DMS114 treated with DMSO at 0.1 percent for 48 hours (cell line): ENCODE results near the gene TRIO.

ENCODE experiments used
- DNase-seq: peaks from one replicate; lab custom pipeline; 2025; ENCODE audit not compliant: unreplicated experiment; lab: John Stamatoyannopoulos, UW

TRIO gene

DNA sequence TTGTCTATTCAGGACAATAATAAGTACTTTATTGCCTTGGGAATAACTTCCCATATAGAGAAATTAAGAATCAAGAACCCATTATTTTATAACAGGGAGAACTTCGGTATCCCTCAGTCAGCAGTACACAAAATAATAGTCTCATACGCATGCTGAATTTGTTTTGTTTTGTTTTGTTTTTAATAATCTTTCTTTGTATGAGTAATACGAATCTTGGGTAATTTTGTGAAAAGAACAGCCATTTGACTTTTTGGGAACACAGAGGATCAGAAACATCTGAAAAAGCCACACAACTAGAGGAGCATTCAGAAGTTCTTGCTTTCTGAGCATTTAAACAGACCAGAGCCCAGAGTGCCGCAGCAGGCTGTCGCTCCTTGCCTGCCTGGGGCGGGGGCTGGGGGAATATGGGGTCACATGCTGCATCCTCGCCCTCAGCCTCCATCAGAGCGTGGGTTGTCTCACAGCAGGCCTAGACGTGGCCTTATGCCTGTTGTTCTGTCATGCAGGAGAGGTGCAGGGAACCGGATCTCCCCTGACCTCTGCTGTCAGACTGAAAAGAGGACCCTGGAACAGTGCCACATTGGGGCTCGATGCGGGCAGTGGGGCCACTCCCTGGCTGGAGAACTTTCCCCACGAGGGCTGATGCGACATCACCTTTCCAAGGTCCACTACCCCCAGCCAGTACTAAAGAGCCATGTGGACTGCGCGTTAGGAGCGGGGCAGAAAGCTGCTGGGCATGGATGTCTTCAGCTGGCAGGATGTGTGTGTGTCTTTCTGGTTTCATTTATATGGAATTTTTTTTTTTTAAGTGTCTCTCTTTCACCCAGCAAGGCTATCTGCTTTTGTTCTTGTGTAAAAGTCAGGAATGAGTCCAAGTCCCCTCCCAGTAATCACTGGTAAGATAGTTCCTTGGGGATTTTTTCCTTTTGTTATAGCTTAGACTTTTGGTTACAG is 305.1 kb downstream of the TRIO start:
- no peak for DNase-seq

DNA sequence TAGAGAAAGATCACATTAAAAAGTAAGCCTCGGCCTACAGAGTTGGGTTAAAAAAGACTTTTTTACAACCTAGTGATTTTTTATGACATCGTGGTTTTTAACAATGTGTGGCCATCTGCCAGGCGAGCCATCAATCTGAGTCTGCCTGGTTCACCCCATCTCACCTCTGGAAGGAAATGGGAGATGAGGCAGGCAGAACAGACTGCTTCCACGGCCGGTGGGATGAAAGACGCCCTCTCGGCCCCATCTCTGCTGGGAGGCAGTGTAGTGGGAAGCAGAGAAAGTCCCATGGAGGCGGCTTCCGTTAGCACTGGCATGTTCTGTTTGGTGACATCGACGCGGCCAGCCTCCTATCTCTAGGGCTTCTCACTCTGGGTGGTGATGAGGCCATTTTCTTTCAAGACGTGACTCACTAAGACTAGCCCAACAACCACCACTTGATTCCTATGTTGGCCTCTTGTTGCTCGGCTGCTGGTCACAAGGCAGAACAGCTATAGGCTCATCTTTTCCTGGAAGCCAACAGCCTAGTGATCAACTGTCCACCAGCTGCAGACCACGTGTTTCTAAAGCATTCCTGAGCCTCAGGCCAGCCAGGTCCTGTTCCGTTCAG is 306.0 kb downstream of the TRIO start:
- DNase-seq, result no peak

DNA sequence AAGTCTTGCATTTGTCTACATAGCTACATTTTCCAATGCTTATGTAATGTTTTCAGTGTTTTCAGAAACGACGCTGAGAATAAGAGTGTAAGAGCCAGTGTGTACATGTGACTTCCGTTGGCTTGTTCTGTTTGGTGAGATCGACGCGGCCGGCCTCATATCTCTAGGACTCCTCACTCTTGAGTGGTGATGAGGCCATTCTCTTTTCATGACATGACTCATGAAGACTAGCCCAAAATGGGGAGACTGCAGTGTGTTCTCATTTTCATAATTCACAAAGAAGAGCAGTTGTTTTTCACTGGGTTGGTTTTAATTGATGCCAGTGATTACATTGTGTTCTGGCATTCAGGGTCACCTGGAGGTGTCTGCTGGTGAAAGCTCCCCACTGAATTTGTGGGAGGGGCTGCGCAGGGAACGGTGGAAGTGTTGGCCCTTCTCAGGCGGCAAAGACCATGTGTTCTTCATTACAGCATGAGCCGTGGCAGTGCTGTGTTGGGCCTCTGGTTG is 306.9 kb downstream of the TRIO start:
- no peak for DNase-seq

DNA sequence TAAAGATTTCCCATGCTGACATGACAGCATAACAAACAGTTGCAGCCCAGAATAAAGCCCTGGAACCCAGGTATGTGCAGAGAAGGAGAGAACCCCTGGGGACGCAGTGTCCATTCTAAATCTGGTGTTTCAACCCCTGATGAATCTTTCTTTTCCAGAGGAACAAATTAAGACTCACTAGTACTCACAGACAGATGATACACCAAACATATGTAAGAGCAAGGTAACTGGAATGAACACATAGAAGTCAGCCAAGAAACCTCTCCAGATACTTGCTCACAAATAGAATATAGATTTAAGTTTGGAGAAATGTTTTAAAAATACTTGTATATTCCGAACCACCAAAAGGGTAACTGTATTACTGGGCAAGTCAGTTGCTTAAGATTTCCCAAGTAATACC is 307.6 kb downstream of the TRIO start:
- no peak for DNase-seq

DNA sequence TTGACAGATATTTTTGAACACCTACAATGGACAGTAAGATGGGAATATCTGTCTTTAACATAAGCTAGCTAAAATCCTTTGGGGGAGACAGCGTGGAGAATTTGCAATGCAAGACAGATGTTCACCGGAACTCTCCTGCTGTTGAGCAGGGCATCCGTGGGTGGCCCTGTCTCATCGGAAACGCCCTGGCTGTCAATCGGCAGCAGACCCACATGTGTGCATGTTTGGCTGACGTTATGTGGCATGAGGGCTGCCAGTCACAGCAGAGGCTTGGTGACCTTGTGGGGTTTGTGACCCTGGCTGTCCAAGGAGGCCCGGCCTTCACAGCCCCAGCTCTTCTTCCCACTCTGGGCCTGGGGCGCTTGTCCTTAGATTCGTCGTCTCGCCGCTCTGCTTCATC is 308.7 kb downstream of the TRIO start:
- no peak for DNase-seq

DNA sequence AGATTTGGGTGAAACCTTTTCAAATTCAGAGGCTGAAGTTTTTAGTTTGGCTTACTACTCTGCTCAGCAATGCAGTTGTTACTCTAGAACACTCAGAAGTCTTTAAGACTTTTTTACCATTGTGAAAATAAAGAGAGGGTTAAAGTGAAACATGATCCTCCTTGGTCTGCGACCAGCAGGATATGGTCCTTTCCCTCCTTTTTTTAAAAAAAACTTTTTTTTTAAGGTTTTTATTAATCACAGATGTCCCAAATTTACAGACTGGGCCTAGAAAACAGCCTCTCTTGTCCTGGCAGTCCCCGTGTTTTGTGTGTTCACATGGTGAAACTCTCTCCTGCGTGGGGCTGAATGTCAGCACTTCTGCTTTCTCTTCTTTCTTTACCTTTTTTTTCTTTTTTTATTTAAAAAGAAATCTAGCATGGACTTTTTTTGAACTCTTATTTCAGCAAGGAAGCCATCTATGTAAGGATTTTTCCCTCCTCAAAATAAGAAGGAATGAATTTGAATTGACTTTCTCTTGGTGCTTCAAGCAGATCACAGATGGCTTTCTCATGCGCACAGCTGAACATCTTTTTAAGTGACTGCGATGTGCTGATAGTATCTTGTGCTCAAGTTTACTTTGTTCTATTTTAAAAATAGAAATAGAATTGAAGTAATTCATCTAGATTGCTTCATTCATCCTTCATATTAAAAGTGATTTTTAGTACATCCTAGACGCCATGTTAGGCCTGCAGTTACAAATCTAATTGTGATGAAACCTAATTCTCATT is 309.7 kb downstream of the TRIO start:
- no peak for DNase-seq

DNA sequence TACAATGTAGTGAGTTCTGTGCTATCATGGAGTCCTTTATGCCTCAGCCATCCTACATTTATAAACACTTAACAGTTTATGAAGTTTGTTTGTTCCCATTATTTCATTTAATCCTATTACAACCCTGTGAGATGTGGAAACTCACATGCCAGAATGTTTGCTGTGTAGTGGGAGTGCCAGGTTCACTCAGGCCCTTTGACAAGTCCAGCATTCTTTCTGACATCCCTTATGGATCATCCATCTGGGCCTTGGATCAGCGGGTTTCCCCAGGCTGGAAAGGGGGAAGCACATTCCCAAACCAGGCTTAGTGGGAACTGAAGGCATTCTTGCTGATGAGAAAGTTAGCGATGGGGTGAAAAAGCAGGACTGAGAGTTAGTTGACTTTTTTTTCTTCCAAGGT is 310.3 kb downstream of the TRIO start:
- no peak for DNase-seq

DNA sequence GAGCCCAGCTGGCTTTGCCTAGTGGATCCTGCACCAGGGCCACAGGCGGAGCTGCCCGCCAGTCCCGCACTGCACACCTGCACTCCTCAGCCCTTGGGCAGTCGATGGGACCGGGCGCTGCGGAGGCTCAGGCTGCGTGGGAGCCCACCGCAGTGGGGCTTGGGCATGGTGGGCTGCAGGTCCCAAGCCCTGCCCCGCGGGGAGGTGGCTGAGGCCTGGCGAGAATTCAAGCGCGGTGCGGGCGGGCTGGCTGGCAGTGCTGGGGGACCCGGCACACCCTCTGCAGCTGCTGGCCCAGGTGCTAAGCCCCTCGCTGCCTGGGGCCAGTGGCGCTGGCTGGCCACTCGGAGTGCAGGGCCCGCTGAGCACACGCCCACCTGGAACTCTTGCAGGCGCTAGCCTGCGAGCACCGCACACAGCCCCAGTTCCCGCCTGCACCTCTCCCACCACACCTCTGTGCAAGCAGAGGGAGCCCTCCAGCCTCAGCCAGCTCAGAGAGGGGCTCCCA is 312.7 kb downstream of the TRIO start:
- DNase-seq, result no peak

DNA sequence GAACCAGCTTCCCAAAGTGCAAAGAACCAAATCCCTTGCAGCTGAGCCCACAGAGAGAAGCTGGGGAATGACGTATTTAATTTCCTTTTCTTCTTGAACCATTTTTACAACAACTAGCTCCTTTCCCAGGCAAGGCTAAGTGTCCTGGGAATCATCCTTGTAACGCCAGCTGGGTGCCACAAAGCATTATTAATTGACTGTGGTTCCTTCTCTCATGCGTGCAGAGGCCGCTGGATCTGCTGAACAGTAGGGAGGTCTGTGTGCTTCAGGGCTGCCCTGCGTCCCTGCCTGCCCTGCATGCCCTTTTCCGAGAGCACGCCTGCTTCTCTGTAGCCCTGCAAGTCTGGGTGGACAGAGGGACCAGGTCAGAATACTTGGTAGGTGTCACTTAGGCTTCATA is 314.3 kb downstream of the TRIO start:
- no peak for DNase-seq

DNA sequence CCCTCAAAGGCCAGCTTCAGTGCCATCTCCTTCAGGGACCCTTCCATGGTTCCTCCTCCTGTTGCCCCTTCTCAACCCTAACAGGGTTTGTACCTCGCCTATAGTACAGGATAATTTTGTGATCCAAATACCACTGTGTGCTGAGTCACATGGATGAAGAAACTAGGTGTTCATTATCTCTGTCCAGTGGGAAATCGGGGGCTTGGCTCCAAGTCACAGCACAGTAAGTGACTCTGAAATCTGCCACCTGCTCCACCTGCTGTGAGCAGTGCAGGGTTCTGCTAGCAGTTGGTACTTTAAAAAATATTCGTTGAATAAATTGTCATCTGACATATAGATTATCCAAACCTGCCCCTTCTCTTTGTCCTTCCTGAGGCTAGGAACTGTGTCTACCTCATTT is 315.3 kb downstream of the TRIO start:
- DNase-seq, result no peak

DNA sequence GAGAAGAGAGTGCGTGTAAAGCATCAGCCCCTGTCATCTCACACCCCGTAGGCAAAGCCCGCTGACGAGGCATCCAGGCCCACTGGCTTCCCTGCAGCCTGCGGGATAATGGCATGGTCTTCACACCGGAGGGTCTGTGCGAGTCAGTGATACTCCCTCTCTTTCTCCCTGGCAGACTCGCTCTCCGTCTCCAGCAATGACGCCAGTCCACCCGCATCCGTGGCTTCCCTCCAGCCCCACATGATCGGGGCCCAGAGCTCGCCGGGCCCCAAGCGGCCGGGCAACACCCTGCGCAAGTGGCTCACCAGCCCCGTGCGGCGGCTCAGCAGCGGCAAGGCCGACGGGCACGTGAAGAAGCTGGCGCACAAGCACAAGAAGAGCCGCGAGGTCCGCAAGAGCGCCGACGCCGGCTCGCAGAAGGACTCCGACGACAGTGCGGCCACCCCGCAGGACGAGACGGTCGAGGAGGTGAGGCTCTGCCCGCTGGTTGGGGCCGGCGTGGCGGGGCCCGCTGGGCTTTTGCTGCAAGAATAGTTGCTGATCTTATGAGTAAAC is 317.8 kb downstream of the TRIO start:
- DNase-seq, result no peak

DNA sequence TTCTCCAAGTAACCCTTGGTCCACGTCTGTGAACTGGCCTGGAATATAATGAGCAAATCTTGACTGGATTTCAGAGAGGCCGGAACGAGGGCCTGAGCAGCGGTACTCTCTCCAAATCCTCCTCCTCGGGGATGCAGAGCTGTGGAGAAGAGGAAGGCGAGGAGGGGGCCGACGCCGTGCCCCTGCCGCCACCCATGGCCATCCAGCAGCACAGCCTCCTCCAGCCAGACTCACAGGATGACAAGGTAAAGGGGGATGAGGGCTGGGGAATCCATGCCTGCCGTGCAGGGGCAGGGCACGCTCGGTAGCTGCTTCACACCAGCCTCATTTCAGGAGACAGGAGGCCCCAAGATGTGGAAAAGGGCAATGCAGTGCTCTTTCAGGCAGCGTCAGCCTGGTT is 319.5 kb downstream of the TRIO start:
- DNase-seq, result no peak

DNA sequence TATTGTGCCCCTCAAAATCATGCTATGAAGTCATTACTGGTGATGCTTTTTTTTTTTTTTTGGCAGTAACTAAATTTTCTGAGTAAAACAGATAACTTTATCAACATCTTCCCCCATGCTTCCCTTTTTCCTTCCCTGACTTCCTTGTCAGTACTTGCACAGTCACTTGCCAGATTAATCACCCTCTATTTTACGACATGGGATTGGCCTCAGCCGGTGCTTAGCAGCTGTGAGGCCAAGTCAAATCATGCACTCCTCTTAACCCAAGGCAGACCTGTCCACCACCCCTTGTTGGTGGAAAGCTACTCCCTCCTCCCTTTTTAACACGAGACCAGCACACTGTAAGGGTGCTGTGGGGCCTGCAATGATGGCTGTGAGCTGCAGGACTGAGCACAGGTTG is 320.5 kb downstream of the TRIO start:
- no peak for DNase-seq

DNA sequence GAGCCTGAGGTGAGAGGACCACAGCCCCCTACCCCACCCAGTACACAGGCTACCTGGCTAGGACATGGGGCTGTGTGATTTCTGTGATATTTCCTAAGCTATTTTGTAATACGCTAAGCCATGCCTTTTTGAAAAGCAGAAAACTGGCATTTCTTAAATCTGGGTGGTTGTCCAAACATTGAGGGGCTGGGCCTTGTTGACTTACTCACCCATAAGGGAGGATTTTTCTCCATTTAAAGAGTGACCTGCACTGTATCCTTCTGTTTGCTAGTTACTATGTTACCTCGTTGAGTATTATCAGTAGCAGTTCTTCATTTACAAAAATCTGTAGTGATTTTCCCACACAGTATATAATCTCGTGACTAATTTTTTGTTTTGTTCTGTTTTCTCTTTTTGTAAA is 321.0 kb downstream of the TRIO start:
- no peak for DNase-seq

DNA sequence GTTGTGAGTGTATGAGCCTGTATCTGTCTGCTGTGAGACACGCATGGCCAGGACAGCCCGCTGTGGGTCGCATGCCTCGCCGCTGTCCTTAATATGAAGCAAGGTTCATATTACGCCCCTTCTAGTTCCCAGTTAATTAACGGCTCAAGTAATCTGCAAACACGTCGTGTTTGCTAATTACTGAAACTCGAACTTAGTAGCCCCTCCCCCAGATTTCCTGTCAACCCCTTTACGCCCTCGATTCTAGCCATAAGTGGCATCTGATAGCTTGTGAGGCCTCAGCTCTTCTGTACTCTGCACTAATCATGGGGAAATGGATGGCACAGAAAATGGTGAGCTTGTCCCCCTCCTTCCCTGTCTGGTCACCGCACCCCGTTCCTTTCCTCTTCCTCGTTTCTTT is 321.5 kb downstream of the TRIO start:
- no peak for DNase-seq

DNA sequence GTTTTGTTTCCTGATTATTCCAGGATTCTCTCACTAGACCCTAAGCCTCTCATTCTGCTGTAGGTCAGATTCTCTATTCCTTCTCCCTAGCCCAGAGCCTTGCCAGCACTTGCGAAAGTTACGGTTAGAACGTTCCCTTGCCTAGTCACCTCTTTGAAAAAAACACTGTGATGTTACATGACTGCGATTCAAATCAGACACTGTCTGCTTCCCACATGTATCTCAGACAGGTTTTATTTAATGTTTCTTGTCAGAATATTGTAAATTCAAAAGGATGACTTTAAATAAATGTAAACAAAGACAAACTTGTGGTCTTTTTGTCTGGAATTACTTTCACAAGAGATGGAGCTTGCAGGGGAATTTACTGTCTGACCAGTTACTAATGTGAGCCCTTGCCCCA is 322.0 kb downstream of the TRIO start:
- no peak for DNase-seq

DNA sequence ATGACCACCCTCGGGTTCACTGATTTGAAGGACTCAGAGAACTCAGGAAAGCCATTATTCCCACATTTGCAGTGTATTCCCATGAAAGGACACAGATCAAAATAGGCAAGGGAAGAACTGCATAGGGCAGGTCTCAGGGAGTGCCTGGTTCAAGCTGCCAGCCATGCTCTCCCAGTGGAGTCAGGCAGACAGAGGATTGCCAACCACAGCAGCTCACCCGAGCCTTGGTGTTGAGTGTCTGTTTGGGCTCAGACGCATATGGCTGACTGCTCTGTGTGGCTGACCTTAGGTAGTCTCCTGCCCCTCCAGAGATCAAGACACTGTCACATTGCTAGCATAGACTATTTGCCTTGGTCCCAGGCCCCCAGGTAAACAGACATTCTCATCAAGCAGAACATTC is 322.6 kb downstream of the TRIO start:
- DNase-seq, result no peak

DNA sequence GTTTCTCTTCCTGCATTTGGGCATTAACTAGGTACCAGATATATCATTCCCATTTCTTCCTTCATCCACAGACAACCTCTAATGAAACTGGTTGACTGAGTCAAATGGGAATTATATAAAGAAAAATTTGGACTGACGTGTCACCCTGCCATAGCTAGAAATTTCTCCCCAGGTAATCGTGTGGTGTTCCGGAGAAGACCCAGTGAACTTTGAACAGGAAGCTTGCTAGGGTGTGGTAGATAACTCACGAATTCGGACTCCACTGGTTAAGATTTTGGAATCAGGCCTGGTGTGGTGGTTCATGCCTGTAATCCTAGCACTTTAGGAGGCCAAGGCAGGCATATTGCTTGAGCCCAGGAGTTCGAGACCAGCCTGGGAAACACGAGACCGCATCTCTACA is 324.1 kb downstream of the TRIO start:
- no peak for DNase-seq

DNA sequence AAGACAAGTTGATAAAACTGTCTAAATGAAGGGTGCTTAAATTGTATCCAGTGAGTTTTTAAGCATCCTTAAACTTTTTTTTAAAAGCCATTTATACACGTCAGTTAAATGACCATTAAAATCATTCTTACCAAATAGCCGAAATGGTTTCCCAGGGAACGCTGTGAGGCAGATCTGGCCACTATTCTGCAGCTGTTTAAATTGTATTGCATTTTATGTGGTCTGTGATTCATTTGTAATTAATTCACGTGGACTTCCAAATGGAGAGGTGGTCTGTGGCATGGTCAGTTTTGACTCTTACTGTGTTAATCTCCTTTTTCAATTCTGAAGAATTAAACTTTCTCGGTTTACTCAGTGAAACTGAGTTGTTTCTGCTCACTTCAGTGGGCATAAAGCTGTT is 324.7 kb downstream of the TRIO start:
- DNase-seq, result no peak

DNA sequence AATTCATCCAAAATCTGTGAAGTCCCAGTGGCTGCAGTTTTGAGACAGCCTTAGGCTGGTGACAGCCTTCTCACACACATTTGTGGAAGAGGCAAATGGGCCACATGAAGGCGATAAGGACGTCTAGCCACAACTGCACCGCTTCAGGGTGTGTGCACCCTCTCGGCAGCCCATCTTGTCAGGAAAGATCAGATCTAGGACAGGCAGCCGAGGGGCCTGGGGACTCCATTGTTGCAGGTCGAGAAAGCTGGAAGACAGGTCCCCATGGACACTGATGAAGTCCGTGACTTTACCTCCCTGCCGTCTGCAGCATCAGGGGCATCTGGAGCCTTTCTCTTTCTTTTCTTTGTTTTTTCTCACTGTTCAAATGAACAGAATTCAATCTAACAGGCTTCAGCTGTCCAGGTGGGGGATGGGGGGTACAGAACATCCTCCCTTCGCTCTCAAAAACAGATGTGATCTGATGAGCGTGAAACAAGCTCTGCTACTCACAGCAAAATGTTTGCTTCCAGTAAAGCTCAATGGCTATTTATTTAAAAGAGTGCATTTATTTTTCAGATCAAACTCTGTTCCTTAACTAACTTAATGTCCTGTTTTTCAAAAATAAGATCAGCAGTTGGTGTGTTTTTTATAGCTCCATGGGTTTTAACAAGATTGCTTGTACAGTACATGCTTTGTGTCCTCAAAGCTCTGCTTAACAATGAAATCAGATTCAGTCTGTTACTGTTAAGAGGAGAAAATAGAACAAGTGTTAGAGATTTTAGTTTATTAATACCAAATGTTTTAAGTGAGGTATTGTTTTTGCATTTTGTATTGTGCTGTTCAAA is 326.6 kb downstream of the TRIO start:
- no peak for DNase-seq
